Endothelial cell of umbilical vein (primary cell): ENCODE results near the gene TMPRSS9. TPM values are rescaled to one million over a fixed set of nuclear protein-coding genes. Genes with fewer than 3 reads are reported as not detected.

ENCODE experiments used
- BruUV-seq: library from RNA; stranded (reverse); fragments of 400-500 nt; replicated peaks from 2 replicates; lab custom pipeline; 2021; lab: Mats Ljungman, UMichigan
- CTCF ChIA-PET: fragments of 300-600, 350-600 bp; sonication (Branson Sonifier 250); formaldehyde crosslinking; loops from one replicate; lab custom pipeline; 2021; ENCODE audit warnings: antibody characterized with exemption, inconsistent platforms; lab: Charles Lee
- POLR2A ChIA-PET: fragments of 300-600, 350-600 bp; sonication (Branson Sonifier 250); formaldehyde crosslinking; loops from one replicate; lab custom pipeline; 2021; ENCODE audit warnings: antibody characterized with exemption, inconsistent platforms; lab: Charles Lee
- DNase-seq: peaks from one replicate; pipeline ENCODE4 v3.0.0-alpha.2; 2011; ENCODE audit warnings: low read depth, low spot score
- FAIRE-seq: peaks from 2 replicates; lab custom pipeline; 2011; peaks lifted over from hg19 to GRCh38; lab: Jason Lieb, UNC
- H2AFZ ChIP-seq: 2 replicates; pipeline ENCODE4 v1.6.0; 2012; ENCODE audit warnings: low read depth, low read length, control low read depth, inconsistent platforms
- H3K27ac ChIP-seq: 2 replicates; pipeline ENCODE4 v1.5.1; 2011; ENCODE audit warnings: low read depth, mild to moderate bottlenecking, control low read depth, low read length, moderate library complexity; ENCODE audit not compliant: insufficient read depth
- H3K27me3 ChIP-seq, 2 experiments: 2 replicates each; pipeline versions ENCODE4 v1.6.0 to v1.6.1; 2011; ENCODE audit warnings: low read length in 2 of 2, mixed read lengths in 1 of 2; ENCODE audit not compliant: control insufficient read depth in 2 of 2, insufficient read depth in 2 of 2
- H3K36me3 ChIP-seq, 2 experiments: 2 replicates in 1 of 2; 3 replicates in 1 of 2; pipeline ENCODE4 v1.5.1; 2011; ENCODE audit warnings: low read length in 2 of 2, mild to moderate bottlenecking in 1 of 2, moderate library complexity in 1 of 2; ENCODE audit not compliant: control insufficient read depth in 2 of 2, insufficient read depth in 2 of 2; ENCODE audit errors: extremely low read depth in 1 of 2
- H3K4me1 ChIP-seq: 3 replicates; pipeline ENCODE4 v1.5.1; 2011; ENCODE audit warnings: mild to moderate bottlenecking, low read length; ENCODE audit not compliant: control insufficient read depth, insufficient read depth; ENCODE audit errors: extremely low read depth
- H3K4me2 ChIP-seq: 2 replicates; pipeline ENCODE4 v1.6.1; 2011; ENCODE audit warnings: low read length, control low read depth, mixed read lengths; ENCODE audit not compliant: insufficient read depth
- H3K4me3 ChIP-seq, 3 experiments: fragments of 200-600 bp in 1 of 3; sonication (generic), shearing (Covaris generic) in 1 of 3; replicated peaks in 1 of 3; 2 replicates each; pipeline ENCODE4 v1.5.1; 2011 to 2016; ENCODE audit warnings: control low read depth in 3 of 3, low read length in 3 of 3, mild to moderate bottlenecking in 2 of 3, inconsistent platforms in 1 of 3, low read depth in 1 of 3, moderate library complexity in 1 of 3; ENCODE audit not compliant: insufficient read depth in 1 of 3
- H3K79me2 ChIP-seq: 2 replicates; pipeline ENCODE4 v1.6.0; 2012; ENCODE audit warnings: low read length, inconsistent platforms; ENCODE audit not compliant: control insufficient read depth, insufficient read depth
- H3K9ac ChIP-seq: replicated peaks from 2 replicates; pipeline ENCODE3; 2011; ENCODE audit warnings: low read length, control low read depth; ENCODE audit not compliant: insufficient read depth; ENCODE audit errors: extremely low read depth
- H3K9me1 ChIP-seq: replicated peaks from 3 replicates; pipeline ENCODE4 v1.6.0; 2011; ENCODE audit warnings: mild to moderate bottlenecking, low read length; ENCODE audit not compliant: control insufficient read depth, insufficient read depth; ENCODE audit errors: extremely low read depth
- H3K9me3 ChIP-seq: replicated peaks from 2 replicates; pipeline ENCODE4 v1.5.1; 2012; ENCODE audit warnings: low read length, inconsistent platforms; ENCODE audit not compliant: control insufficient read depth, insufficient read depth
- H4K20me1 ChIP-seq: replicated peaks from 2 replicates; pipeline ENCODE3; 2011; ENCODE audit warnings: mild to moderate bottlenecking, low read length; ENCODE audit not compliant: control insufficient read depth, insufficient read depth; ENCODE audit errors: extremely low read depth
- EZH2 ChIP-seq: IDR thresholded peaks from 2 replicates; pipeline ENCODE4 v1.6.1; 2012; ENCODE audit warnings: borderline replicate concordance, low read depth, mild to moderate bottlenecking, moderate library complexity, low read length, inconsistent platforms; ENCODE audit not compliant: severe bottlenecking
- FOS ChIP-seq: IDR thresholded peaks from 2 replicates; pipeline ENCODE4 v1.6.1; 2011; ENCODE audit warnings: mild to moderate bottlenecking, low read length, moderate library complexity, borderline replicate concordance; ENCODE audit not compliant: insufficient read depth
- GATA2 ChIP-seq: IDR thresholded peaks from 2 replicates; pipeline ENCODE4 v1.7.0; 2011; ENCODE audit warnings: low read depth, mild to moderate bottlenecking, moderate library complexity, mixed read lengths, low read length; ENCODE audit not compliant: insufficient read length, insufficient read depth
- JUN ChIP-seq: IDR thresholded peaks from 2 replicates; pipeline ENCODE4 v1.6.1; 2011; ENCODE audit warnings: borderline replicate concordance, low read depth; ENCODE audit not compliant: insufficient read length, insufficient read depth
- MYC ChIP-seq: IDR thresholded peaks from one replicate; pipeline ENCODE4 v1.6.1; 2011; ENCODE audit warnings: mild to moderate bottlenecking, low read depth, low read length
- POLR2A ChIP-seq: IDR thresholded peaks from 2 replicates; pipeline ENCODE4 v1.6.1; 2012; ENCODE audit warnings: low read depth, mild to moderate bottlenecking, control low read depth, low read length
- POLR2AphosphoS5 ChIP-seq: IDR thresholded peaks from 2 replicates; pipeline ENCODE4 v1.6.1; 2012; ENCODE audit warnings: low read depth, mild to moderate bottlenecking, control low read depth, low read length, moderate library complexity; ENCODE audit not compliant: insufficient read depth
- dilution Hi-C: fragments of 300-500 bp; cut with MboI; formaldehyde crosslinking; loops from one replicate; pipeline ENCODE4 v1.15.0; 2019; ENCODE audit warnings: low sequenced_read_pairs; ENCODE audit not compliant: extremely low pct_ligation_motif_present
- intact Hi-C: fragments of 100-400 bp; cut with micrococcal nuclease; formaldehyde crosslinking; loops from one replicate; pipeline ENCODE4 v1.10.0; 2022
- polyA plus RNA-seq, 4 experiments: library from polyadenylated mRNA; depleted of rRNA in 3 of 4; stranded (reverse) in 3 of 4; unstranded in 1 of 4; fragments of >200 nt; gene quantifications; 2 replicates each; pipeline versions ENCODE4 v1.2.1 to v1.2.3, GENCODE V29; 2011 to 2012; ENCODE audit warnings: missing spikeins in 1 of 4
- total RNA-seq: library from RNA; stranded (reverse); gene quantifications from 2 replicates; pipeline ENCODE4 v1.2.3, GENCODE V29; 2021
- TF ChIP-seq, protein P1 (sequence below), 2 donors: IDR thresholded peaks; 1 replicate in 1 of 2; 2 replicates in 1 of 2; pipeline ENCODE4 v1.5.1; 2011; ENCODE audit warnings: low read length in 2 of 2, mild to moderate bottlenecking in 2 of 2, moderate library complexity in 2 of 2, control low read depth in 1 of 2, inconsistent platforms in 1 of 2, low read depth in 1 of 2; ENCODE audit not compliant: insufficient read depth in 1 of 2; ENCODE audit errors: extremely low read depth in 1 of 2
- TF ChIP-seq, protein P2 (sequence below): IDR thresholded peaks from 2 replicates; pipeline ENCODE4 v1.6.1; 2011; ENCODE audit not compliant: insufficient read depth, insufficient read length

Gene TMPRSS9
- total and polyA plus RNA-seq, 2 donors (not counting 3 experiments of a cell fraction or from before 2014, with no cell fraction given): not detected

GRCh38 chr19:2380567-2380966, 20.5 kb downstream of the TMPRSS9 start:
- FAIRE-seq (no peak), DNase-seq (no peak)
- Histone ChIP-seq H3K9me3 (no peaks in the 10 kb centered on the region), H3K4me2 (no peak overlapping the region), H3K79me2 (no peaks in the 10 kb centered on the region), H3K4me1 (no peaks in the 10 kb centered on the region), H3K9ac (no peak overlapping the region), H2AFZ (no peak overlapping the region), H3K27me3 (peaks cover 0 to 2% of the 10 kb centered on the region in 2 experiments), H3K9me1 (no peaks in the 10 kb centered on the region), H3K36me3 (no peaks in the 10 kb centered on the region), H3K27ac (no peak overlapping the region), H4K20me1 (no peaks in the 10 kb centered on the region), H3K4me3 (no peak overlapping the region)
- POLR2A ChIA-PET: no interaction called here
- no TSS peak for BruUV-seq
- CTCF ChIA-PET: interaction anchor here (0.6 to 1.2 kb wide), 4 partner anchors 11 to 1813 kb away, joined by 3 to 4 read pairs (median 4); no protein-coding TSS in a partner anchor
- dilution Hi-C loops: no loop called here
- TF ChIP-seq POLR2AphosphoS5: no peak
- TF ChIP-seq MYC: no peak
- no peak for TF ChIP-seq FOS
- TF ChIP-seq EZH2: no peak
- TF ChIP-seq POLR2A: no peak
- TF ChIP-seq JUN: no peak
- no peak for TF ChIP-seq GATA2
- TF ChIP-seq, protein P1, sequence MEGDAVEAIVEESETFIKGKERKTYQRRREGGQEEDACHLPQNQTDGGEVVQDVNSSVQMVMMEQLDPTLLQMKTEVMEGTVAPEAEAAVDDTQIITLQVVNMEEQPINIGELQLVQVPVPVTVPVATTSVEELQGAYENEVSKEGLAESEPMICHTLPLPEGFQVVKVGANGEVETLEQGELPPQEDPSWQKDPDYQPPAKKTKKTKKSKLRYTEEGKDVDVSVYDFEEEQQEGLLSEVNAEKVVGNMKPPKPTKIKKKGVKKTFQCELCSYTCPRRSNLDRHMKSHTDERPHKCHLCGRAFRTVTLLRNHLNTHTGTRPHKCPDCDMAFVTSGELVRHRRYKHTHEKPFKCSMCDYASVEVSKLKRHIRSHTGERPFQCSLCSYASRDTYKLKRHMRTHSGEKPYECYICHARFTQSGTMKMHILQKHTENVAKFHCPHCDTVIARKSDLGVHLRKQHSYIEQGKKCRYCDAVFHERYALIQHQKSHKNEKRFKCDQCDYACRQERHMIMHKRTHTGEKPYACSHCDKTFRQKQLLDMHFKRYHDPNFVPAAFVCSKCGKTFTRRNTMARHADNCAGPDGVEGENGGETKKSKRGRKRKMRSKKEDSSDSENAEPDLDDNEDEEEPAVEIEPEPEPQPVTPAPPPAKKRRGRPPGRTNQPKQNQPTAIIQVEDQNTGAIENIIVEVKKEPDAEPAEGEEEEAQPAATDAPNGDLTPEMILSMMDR (IDR thresholded peaks at IDR 0.05; ENCODE audit: extremely low read depth in 1 of 2, insufficient read depth in 1 of 2, low read depth in 1 of 2, low read length in 2 of 2): no peak
- TF ChIP-seq, protein P2, sequence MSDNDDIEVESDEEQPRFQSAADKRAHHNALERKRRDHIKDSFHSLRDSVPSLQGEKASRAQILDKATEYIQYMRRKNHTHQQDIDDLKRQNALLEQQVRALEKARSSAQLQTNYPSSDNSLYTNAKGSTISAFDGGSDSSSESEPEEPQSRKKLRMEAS: no peak
- intact Hi-C loops: no loop called here
